ENCODE measurements around the gene ARFGEF2. TPM values are rescaled to one million over a fixed set of nuclear protein-coding genes. Genes with fewer than 3 reads are reported as not detected.
"Not testable (repeated sequence)": the region's sequence is repeated elsewhere in the genome, so short reads cannot be mapped to it uniquely, and the experiment has no call there.

ARFGEF2 gene
- total and polyA plus RNA-seq, 8 donors: 6.9 to 26.2 (median 23.0) TPM

GRCh38 chr20:48931527-48932374 lies 10.2 kb downstream of the ARFGEF2 start:
- H3K4me3 ChIP-seq: no peak overlapping the region
- H3K36me3 ChIP-seq: no peaks in the 10 kb centered on the region
- H3K27ac ChIP-seq: no peak overlapping the region
- ATAC-seq (no peak), DNase-seq (no peak), FAIRE-seq (no peak)
- intact Hi-C loops (cut with DNase I): no loop called here
- no peak for TF ChIP-seq CTCF (IDR thresholded peaks at IDR 0.05)
- peaks cover 6 to 35% (median 10%) of the 10 kb centered on the region in 3 donors for H3K4me1 ChIP-seq
- 94% methylated on average over 9 of the region's 9 CpGs for WGBS, 2 donors
- no peaks in the 10 kb centered on the region for H3K9me3 ChIP-seq
- H3K27me3 ChIP-seq: no peaks in the 10 kb centered on the region

- Histone ChIP-seq H3K4me3 (no peak overlapping the region), H3K27ac (peak overlapping the region in 1 of 4 donors; percentile 41), H3K4me1 (peaks cover 6 to 30% (median 10%) of the 10 kb centered on the region in 3 donors), H3K36me3 (no peaks in the 10 kb centered on the region), H3K9me3 (no peaks in the 10 kb centered on the region), H3K27me3 (no peaks in the 10 kb centered on the region)
- no peak for DNase-seq
- FAIRE-seq: no peak
- peak in 3 of 4 donors; percentile 8 to 34 (median 28) for ATAC-seq
- intact Hi-C loops (cut with DNase I): no loop called here
- WGBS, 2 donors: 38 to 40% methylated on average over 8 of the region's 8 CpGs
- no peak for TF ChIP-seq CTCF (IDR thresholded peaks at IDR 0.05)
These were observed 10.9 kb downstream of the ARFGEF2 start for GRCh38 chr20:48932375-48932941.

- Histone ChIP-seq H3K4me1 (peaks cover 11 to 35% (median 13%) of the 10 kb centered on the region in 3 donors), H3K27ac (peak overlapping the region in 1 of 4 donors; percentile 41), H3K27me3 (no peaks in the 10 kb centered on the region), H3K36me3 (no peaks in the 10 kb centered on the region), H3K9me3 (no peaks in the 10 kb centered on the region), H3K4me3 (no peak overlapping the region)
- DNase-seq: no peak
- TF ChIP-seq CTCF (IDR thresholded peaks at IDR 0.05): no peak
- no peak for FAIRE-seq
- ATAC-seq: peak in 3 of 4 donors; percentile 7 to 34 (median 30)
- 89 to 95% methylated on average over 15 of the region's 15 CpGs for WGBS, 2 donors
- intact Hi-C loops (cut with DNase I): no loop called here
These were observed 11.7 kb downstream of the ARFGEF2 start for GRCh38 chr20:48933017-48933766.

- H3K4me3 ChIP-seq; H3K27me3 ChIP-seq; DNase-seq; FAIRE-seq; ATAC-seq; H3K36me3 ChIP-seq; H3K9me3 ChIP-seq; intact Hi-C loops (cut with DNase I): not testable (repeated sequence)
- peak overlapping the region in 1 of 4 donors; percentile 28 for H3K27ac ChIP-seq
- peaks cover 11 to 34% (median 18%) of the 10 kb centered on the region in 3 donors for H3K4me1 ChIP-seq
- WGBS, 2 donors: 83 to 94% methylated on average over 5 of the region's 5 CpGs
These were observed 12.9 kb downstream of the ARFGEF2 start for GRCh38 chr20:48934273-48934877.

GRCh38 chr20:48934966-48935365 lies 13.5 kb downstream of the ARFGEF2 start:
- H3K27ac ChIP-seq: peak overlapping the region in 1 of 4 donors; percentile 28
- H3K27me3 ChIP-seq; H3K9me3 ChIP-seq; FAIRE-seq; ATAC-seq; intact Hi-C loops (cut with DNase I); DNase-seq; H3K36me3 ChIP-seq; H3K4me3 ChIP-seq: not testable (repeated sequence)
- whole genome bisulfite sequencing, 2 donors: 10 to 25% methylated on average over 4 to 6 of the region's 7 CpGs
- peaks cover 11 to 37% (median 23%) of the 10 kb centered on the region in 3 donors for H3K4me1 ChIP-seq

DNA sequence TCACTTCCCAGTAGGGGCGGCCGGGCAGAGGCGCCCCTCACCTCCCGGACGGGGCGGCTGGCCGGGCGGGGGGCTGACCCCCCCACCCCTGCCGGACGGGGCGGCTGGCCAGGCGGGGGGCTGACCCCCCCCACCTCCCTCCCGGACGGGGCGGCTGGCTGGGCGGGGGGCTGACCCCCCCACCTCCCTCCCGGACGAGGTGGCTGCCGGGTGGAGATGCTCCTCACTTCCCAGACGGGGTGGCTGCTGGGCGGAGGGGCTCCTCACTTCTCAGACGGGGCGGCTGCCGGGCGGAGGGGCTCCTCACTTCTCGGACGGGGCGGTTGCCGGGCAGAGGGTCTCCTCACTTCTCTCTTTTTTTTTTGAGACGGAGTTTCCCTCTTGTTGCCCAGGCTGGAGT lies 14.7 kb downstream of the ARFGEF2 start:
- ATAC-seq; FAIRE-seq; H3K27me3 ChIP-seq; H3K9me3 ChIP-seq; H3K36me3 ChIP-seq; intact Hi-C loops (cut with DNase I); DNase-seq; H3K4me3 ChIP-seq; H3K27ac ChIP-seq: not testable (repeated sequence)
- H3K4me1 ChIP-seq: peaks cover 6 to 34% (median 25%) of the 10 kb centered on the region in 3 donors
- WGBS, 2 donors: 96% methylated on average over 24 of the region's 30 CpGs; no CpG with 5 or more reads in 1 of the 2 donors
